ENCODE results near the gene ACER3.
A peak's percentile ranks its signal among the peaks of the same experiment; 100 is the strongest.

Gene ACER3

DNA sequence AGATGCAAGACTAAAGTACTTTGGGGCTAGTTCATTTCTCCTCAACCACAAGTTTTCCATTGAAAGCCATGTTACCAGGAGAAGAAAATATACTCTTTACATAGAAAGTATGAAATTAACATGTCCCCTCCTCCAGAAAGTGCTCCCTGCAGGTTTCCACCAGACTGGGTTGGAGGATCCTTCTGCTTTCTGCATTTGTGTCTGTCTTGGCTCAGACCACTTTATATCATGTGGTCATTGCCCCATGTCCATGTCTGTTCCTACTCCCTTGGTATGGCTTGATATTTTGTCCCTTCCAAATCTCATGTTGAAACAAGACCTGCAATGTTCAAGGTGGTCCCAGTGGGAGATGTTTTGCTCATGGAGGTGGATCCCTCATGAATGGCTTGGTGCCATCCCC is 28.4 kb upstream of the ACER3 start:
- no peak for DNase-seq (ENCODE audit: low read depth)
- H3K4me3 ChIP-seq (ENCODE audit: low read length): no peak overlapping the region
- TF ChIP-seq, protein P1, sequence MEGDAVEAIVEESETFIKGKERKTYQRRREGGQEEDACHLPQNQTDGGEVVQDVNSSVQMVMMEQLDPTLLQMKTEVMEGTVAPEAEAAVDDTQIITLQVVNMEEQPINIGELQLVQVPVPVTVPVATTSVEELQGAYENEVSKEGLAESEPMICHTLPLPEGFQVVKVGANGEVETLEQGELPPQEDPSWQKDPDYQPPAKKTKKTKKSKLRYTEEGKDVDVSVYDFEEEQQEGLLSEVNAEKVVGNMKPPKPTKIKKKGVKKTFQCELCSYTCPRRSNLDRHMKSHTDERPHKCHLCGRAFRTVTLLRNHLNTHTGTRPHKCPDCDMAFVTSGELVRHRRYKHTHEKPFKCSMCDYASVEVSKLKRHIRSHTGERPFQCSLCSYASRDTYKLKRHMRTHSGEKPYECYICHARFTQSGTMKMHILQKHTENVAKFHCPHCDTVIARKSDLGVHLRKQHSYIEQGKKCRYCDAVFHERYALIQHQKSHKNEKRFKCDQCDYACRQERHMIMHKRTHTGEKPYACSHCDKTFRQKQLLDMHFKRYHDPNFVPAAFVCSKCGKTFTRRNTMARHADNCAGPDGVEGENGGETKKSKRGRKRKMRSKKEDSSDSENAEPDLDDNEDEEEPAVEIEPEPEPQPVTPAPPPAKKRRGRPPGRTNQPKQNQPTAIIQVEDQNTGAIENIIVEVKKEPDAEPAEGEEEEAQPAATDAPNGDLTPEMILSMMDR (conservative IDR thresholded peaks at IDR 0.05; ENCODE audit: low read length): no peak

DNA sequence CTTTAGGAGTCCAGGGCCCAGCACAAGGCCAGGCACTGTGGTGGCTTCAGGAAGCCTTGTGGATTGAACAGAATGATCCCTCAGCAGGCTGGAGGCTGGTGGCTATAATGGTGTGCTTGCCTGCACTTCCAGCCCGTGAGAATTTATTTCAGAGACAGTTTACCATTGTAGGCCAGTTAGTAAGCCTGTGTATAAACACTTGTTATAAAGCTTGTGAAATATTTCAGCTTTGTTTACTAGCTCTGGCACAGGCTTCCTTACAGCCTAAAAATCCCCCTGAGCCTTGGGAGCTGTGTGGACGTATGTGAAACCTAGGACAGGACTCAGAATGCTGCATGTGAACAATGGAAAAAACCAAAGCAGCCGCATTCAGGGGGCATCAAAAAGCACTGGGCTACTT is 26.6 kb upstream of the ACER3 start:
- no peak for DNase-seq (ENCODE audit: low read depth)
- no peak overlapping the region for H3K4me3 ChIP-seq (ENCODE audit: low read length)
- TF ChIP-seq, protein P1 (conservative IDR thresholded peaks at IDR 0.05; ENCODE audit: low read length): no peak

DNA sequence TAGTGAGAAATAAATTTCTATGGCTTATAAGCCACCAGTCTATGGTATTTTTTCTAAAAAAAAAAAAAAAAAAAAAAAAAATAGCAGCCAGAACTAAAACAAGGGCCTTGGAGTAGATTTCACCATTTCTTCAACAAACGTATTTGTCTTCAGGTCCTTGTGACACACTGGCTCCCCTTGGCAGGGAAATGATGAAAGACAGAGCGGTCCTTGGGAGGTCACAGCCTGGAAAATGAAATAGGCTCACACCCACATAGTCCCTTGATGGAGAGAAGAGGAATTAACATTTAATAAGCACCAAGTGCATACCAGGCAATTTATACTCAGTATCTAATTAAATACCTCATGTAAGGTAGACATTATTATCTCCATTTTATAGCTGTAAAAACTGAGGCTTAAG is 25.7 kb upstream of the ACER3 start:
- no peak overlapping the region for H3K4me3 ChIP-seq (ENCODE audit: low read length)
- TF ChIP-seq, protein P1 (conservative IDR thresholded peaks at IDR 0.05; ENCODE audit: low read length): no peak
- no peak for DNase-seq (ENCODE audit: low read depth)

DNA sequence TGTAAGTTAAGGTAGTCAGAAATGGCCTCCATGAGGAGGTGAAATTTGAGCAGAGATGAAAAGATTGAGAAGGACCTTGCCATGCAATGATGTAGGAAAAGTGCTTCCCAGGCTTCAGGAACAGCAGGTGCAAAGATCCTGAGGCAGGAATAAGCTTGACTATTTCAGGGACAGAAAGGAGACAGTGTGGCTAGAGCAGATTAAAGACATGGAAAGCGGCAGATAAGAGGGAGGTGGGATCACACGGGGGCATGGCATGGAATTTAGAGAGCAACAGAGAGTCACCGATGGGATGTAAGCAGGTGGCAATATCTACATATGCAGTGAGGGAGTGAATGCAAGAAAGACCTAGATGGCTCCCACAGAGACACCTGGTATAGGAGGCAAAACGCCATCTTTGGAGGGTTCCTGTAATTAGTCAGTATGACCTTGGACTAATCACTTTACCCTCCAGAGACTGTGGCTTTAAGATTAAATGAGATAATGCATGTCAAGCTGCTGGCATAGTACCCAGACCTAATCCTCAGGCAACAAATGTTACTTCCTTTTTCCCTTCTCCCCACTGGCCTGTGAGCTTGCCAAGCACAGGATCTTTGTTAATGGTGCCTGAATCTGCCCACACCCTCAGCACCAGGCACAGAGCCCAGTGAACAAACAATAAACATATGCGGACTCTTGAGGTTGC is 24.6 kb upstream of the ACER3 start:
- TF ChIP-seq, protein P1 (conservative IDR thresholded peaks at IDR 0.05; ENCODE audit: low read length): no peak
- DNase-seq (ENCODE audit: low read depth): peak; percentile 95
- no peak overlapping the region for H3K4me3 ChIP-seq (ENCODE audit: low read length)

DNA sequence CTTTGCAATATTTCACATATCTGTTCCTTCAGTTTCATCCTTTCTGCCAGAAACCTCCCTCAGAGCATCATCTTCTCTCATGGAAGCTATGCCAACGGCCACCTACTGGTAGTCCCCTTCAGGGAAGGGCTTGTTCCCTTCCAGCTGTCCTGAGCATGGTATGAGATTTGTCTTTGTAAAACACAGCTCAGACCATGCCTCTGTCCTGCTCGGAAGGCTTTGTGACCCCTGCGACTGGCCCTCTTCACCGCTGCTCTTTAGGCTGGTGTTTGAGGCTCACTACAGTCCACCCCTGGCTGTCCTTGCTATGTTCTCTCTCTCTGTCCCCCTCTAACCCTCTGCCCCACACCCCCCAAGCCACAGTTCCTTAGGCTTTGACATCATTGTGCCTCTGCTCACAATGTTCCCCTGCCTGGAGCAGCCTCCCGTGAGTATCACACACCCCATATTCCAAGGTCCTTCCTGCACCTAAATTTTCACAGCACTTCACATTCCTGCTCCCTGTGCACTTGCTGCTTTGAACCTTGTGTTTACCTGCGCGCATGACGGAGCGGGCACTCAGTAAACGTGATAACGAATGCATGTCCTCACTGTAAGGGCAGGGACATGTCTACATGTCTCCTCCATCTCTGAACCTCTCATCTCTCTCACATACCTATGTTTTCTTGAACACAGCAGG is 24.0 kb upstream of the ACER3 start:
- H3K4me3 ChIP-seq (ENCODE audit: low read length): no peak overlapping the region
- TF ChIP-seq, protein P1 (conservative IDR thresholded peaks at IDR 0.05; ENCODE audit: low read length): peak; percentile 59
- no peak for DNase-seq (ENCODE audit: low read depth)

DNA sequence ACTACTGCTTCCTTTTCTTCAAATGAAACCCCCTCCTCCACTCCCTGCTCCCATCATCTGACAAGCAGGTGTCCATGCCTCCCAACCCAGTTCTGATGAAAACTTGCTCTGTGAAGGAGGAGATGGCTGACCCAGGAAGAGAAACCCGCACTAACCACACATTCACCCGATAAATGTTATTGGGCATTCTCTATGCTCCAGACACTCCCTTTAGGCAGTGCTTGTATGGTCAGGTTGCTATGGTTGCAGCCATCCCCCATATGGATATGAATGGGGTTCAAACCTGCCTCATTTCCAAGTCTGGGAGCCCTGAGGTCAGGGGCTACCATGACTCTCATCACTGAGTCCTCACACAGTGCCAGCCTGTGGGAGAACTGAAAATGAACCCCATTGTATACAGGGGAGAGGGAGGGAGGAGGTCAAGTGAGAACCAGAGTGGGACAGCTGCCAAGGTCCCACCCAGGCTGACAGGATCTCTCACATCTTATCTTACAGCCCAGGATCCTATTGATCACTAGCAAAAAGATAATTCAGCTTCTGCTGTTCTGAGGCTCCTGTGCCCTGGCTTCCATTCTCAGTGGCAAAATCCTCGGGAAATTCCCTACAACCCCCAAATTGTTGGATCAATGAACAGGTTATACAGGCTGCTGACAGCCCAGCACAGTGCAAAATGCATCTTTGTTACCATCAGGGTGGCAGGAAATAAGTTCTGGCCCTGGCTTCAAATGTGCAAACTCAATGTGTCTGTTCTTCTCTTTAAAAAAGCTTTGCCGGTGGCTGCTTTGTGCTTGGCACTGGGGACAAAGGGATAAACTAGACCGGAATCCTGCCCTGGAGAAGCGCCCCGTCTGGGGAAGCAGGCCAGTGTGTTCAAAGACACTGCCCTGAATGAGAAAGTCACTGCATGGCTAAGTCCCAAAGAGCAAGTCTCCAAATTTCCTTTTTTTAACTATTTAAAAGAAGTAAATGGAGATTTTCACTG is 22.7 kb upstream of the ACER3 start:
- H3K4me3 ChIP-seq (ENCODE audit: low read length): no peak overlapping the region
- TF ChIP-seq, protein P1 (conservative IDR thresholded peaks at IDR 0.05; ENCODE audit: low read length): no peak
- DNase-seq (ENCODE audit: low read depth): no peak
